Effector memory CD8-positive, alpha-beta T cell (primary cell): ENCODE results near the gene COG7.
"Not testable (repeated sequence)": the region's sequence is repeated elsewhere in the genome, so short reads cannot be mapped to it uniquely, and the experiment has no call there.

Experiments
- ATAC-seq: fragments of 150-1000 bp; cut with Tn5 transposase; replicated peaks from 2 replicates; pipeline ENCODE4 v1.10.0; 2021; ENCODE audit warnings: mild to moderate bottlenecking, moderate library complexity
- DNase-seq, 3 experiments: peaks; one replicate each; pipeline ENCODE4 v3.0.0; 2021
- H3K27ac Mint-ChIP-seq, 2 donors: one replicate each; pipeline ENCODE4 v1.8.0; 2022; ENCODE audit warnings: mild to moderate bottlenecking in 2 of 2, mixed read lengths in 2 of 2, moderate library complexity in 2 of 2
- H3K27me3 Mint-ChIP-seq, 2 donors: one replicate each; pipeline ENCODE4 v1.8.0; 2022; ENCODE audit warnings: mixed read lengths in 2 of 2
- H3K36me3 Mint-ChIP-seq: one replicate; pipeline ENCODE4 v1.8.0; 2022; ENCODE audit warnings: mild to moderate bottlenecking, moderate library complexity, mixed read lengths; ENCODE audit not compliant: insufficient read depth
- H3K4me1 Mint-ChIP-seq, 2 donors: one replicate each; pipeline ENCODE4 v1.8.0; 2022; ENCODE audit warnings: low read depth in 2 of 2, mixed read lengths in 2 of 2
- H3K4me3 Mint-ChIP-seq, 2 donors: one replicate each; pipeline ENCODE4 v1.8.0; 2022; ENCODE audit warnings: mild to moderate bottlenecking in 2 of 2, mixed read lengths in 2 of 2, moderate library complexity in 2 of 2
- H3K9me3 Mint-ChIP-seq, 2 donors: one replicate each; pipeline ENCODE4 v1.8.0; 2022; ENCODE audit warnings: mixed read lengths in 2 of 2

COG7 gene

DNA sequence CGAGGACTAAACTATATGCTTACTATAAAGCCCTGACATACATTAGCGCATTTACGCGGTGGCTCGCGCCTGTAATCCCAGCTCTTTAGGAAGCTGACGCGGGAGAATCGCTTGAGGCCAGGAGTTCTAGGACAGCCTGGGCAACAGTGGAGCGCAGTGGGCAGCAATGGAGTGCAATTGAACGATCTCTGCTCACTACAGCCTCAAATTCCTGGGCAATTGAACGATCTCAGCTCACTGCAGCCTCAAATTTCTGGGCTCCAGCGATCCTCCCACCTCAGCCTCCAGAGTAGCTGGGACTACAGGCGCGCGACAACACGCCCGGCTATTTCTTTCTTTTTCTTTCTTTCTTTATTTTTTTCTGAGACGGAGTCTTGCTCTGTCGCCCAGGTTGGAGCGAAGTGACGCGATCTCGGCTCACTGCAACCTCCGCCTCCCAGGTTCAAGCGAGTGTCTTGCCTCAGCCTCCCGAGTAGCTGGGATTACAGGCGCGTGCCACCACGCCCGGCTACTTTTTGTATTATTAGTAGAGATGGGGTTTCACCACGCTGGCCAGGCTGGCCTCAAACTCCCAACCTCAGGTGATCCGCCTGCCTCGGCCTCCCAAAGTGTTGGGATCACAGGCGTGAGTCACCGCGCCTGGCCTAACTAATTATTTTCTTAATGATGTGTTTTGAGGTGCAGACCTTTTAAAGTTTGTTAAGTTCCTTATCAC is 506 bp upstream of the COG7 start:
- Mint-ChIP-seq H3K27ac (peak overlapping the region; percentile 91 to 94), H3K4me3 (peak overlapping the region; percentile 92), H3K36me3 (peaks cover 30% of the 10 kb centered on the region), H3K9me3 (no peaks in the 10 kb centered on the region), H3K27me3 (no peaks in the 10 kb centered on the region), H3K4me1 (peaks cover 22 to 31% of the 10 kb centered on the region in 2 donors)
- ATAC-seq (no peak), DNase-seq (no peak)

DNA sequence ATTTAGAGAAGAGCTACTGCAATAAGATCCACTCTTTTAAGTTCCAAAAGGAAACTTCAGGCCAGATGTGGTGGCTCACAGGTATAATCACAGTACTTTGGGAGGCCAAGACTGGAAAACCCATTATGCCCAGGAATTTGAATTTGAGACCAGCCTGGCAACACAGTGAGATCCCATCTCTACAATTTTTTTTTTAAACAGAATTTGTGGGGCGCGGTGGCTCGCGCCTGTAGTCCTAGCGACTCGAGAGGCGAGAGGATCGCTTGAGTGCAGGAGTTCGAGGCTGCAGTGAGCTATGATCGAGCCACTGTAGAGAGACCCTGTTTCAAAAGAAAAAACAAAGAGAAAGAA is 793 bp downstream of the COG7 start:
- Mint-ChIP-seq H3K36me3 (peaks cover 27% of the 10 kb centered on the region), H3K9me3 (no peaks in the 10 kb centered on the region), H3K4me1 (peaks cover 25 to 36% of the 10 kb centered on the region in 2 donors), H3K4me3 (peak overlapping the region; percentile 92), H3K27me3 (no peaks in the 10 kb centered on the region), H3K27ac (peak overlapping the region; percentile 91 to 94)
- ATAC-seq (no peak), DNase-seq (no peak)

DNA sequence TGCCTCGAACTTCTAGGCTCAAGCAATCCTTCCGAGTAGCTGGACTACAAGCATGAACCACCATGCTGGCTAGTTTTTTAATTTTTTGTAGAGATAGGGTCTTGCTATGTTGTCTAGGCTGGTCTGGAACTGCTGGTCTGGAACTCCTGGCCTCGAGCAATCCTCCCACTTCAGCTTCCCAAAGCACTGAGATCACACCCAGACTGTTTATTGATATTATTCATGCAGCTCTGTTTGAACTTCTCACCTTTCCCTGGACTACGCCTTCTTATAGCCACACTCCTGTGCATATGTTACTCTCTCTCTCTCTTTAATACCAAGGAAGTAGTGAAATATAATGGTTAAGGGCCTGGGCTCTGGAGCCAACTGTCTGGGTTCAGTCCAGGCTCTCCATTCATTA is 4.6 kb downstream of the COG7 start:
- H3K4me3 Mint-ChIP-seq: no peak overlapping the region
- DNase-seq: no peak
- H3K36me3 Mint-ChIP-seq: peaks cover 42% of the 10 kb centered on the region
- H3K4me1 Mint-ChIP-seq: peaks cover 25 to 40% of the 10 kb centered on the region in 2 donors
- no peaks in the 10 kb centered on the region for H3K27me3 Mint-ChIP-seq
- no peaks in the 10 kb centered on the region for H3K9me3 Mint-ChIP-seq
- ATAC-seq: no peak
- peak overlapping the region in 1 of 2 donors; percentile 5 for H3K27ac Mint-ChIP-seq

DNA sequence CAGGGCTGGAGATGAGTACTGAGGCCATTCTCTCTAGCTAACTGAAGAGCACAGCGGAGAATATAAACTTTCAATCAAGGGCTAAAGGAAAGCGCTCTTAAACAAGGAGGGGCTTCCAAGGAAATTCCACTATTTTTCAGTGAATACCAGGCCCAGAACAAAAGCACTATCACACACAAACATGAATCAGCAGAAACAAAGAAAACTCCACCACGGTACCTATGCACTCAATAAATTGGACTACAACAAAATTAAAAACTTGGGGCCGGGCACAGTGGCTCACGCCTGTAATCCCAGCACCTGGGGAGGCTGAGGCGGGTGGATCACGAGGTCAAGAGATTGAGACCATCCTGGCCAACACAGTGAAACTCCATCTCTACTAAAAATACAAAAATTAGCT is 15.4 kb downstream of the COG7 start:
- not testable (repeated sequence) for H3K4me1 Mint-ChIP-seq, H3K27ac Mint-ChIP-seq, H3K9me3 Mint-ChIP-seq, DNase-seq, H3K27me3 Mint-ChIP-seq, H3K4me3 Mint-ChIP-seq, ATAC-seq
- peaks cover 77% of the 10 kb centered on the region for H3K36me3 Mint-ChIP-seq

DNA sequence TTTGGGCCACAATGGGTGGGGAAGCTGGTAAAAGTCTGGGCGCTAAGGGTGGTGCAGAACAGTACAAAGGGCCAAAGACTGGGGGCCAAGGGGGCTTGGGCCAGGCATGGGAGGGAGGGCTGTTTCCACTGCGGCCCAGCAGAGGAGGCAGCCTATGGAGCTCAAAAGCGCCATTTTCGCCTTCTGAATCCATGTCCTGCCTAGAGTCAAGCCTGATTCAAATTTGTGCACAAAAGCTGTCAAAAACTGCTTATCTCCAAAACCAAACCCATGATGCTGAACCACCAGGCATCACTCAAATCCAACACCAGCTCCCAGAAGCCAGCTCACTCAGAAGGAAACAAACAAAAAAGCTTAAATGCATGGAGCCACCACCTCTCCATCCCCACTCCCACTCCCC is 16.0 kb downstream of the COG7 start:
- DNase-seq: no peak
- ATAC-seq: no peak
- peaks cover 0 to 4% of the 10 kb centered on the region in 2 donors for H3K4me1 Mint-ChIP-seq
- H3K27ac Mint-ChIP-seq: no peak overlapping the region
- peaks cover 75% of the 10 kb centered on the region for H3K36me3 Mint-ChIP-seq
- no peaks in the 10 kb centered on the region for H3K27me3 Mint-ChIP-seq
- H3K4me3 Mint-ChIP-seq: no peak overlapping the region
- H3K9me3 Mint-ChIP-seq: no peaks in the 10 kb centered on the region

DNA sequence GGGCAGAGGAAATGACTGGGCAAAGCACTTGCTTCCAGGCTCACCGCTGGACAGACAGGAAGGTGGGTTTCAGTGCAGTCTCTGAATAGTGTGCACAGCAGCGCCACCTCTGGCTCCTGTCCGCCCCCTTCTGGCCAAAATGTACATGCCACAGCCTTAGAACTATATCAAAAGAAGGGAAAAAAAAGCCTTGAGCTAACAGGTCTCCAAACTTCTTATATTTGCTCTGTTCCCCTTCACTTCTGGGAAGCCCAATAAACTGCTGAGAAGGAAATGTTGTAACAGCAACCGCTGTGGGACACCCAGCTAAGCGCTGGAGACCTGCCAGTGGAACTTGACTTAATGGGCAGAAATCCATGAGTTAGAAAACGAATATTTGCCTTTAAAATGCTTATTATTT is 17.5 kb downstream of the COG7 start:
- Mint-ChIP-seq H3K9me3 (no peaks in the 10 kb centered on the region), H3K4me3 (no peak overlapping the region), H3K36me3 (peaks cover 71% of the 10 kb centered on the region), H3K27ac (peak overlapping the region in 1 of 2 donors; percentile 41), H3K4me1 (peaks cover 0 to 4% of the 10 kb centered on the region in 2 donors), H3K27me3 (no peaks in the 10 kb centered on the region)
- peak; percentile 52 to 65 (median 62) for DNase-seq
- peak; percentile 89 for ATAC-seq

DNA sequence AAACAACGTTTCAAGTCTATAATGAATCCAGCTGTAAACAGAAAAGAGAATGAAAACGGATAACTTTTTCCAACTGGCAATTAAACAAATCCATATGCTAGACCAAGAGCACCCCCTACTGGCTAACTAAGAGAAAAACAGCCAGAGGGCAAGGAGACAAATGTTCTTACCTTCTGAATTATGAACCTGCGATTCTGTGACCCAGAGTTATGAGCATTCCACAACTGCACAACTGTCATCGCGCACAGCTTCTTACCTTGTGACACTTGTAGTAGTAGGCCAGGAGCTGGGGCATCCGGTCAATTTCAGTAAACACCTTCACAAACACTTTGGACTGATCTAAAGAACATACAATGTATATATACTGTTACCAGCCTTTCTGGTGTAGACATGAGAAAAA is 18.6 kb downstream of the COG7 start:
- peaks cover 77% of the 10 kb centered on the region for H3K36me3 Mint-ChIP-seq
- no peak overlapping the region for H3K4me3 Mint-ChIP-seq
- H3K4me1 Mint-ChIP-seq: peaks cover 0 to 4% of the 10 kb centered on the region in 2 donors
- H3K27me3 Mint-ChIP-seq: no peaks in the 10 kb centered on the region
- no peak overlapping the region for H3K27ac Mint-ChIP-seq
- DNase-seq: peak; percentile 29 to 37 (median 35)
- ATAC-seq: peak; percentile 40
- no peaks in the 10 kb centered on the region for H3K9me3 Mint-ChIP-seq

DNA sequence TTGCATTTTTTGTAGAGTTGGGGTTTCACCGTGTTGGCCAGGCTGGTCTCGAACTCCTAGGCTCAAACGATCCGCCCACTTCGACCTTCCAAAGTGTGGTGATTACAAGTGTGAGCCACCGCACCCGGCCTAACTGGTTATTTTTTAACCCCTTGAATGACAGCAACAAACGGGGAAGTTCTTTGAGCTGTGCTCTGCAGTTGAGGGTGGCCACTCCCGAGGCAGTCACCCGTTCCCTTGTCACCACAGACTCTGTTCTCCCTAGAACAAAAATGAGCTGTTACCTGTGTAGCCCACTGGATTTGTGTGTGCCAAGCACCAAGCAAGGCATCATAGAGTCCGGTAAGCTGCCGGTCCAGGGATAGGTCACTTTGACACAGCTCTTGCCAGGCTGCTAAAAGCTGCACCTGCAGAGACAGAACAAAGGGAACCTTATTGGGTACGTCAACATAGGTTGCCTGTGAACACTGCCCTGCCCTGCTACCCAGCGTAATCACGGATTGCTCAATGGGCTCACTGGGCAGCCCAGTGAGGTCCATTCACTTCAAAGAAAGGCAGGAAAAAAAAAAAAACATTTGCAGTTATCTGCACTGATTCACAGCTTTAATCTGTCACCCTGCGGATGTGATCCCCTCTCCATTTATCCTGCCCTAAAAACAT is 19.6 kb downstream of the COG7 start:
- H3K36me3 Mint-ChIP-seq: peaks cover 69% of the 10 kb centered on the region
- peaks cover 0 to 4% of the 10 kb centered on the region in 2 donors for H3K4me1 Mint-ChIP-seq
- ATAC-seq (no peak), DNase-seq (no peak)
- no peaks in the 10 kb centered on the region for H3K27me3 Mint-ChIP-seq
- no peaks in the 10 kb centered on the region for H3K9me3 Mint-ChIP-seq
- no peak overlapping the region for H3K27ac Mint-ChIP-seq
- H3K4me3 Mint-ChIP-seq: no peak overlapping the region

DNA sequence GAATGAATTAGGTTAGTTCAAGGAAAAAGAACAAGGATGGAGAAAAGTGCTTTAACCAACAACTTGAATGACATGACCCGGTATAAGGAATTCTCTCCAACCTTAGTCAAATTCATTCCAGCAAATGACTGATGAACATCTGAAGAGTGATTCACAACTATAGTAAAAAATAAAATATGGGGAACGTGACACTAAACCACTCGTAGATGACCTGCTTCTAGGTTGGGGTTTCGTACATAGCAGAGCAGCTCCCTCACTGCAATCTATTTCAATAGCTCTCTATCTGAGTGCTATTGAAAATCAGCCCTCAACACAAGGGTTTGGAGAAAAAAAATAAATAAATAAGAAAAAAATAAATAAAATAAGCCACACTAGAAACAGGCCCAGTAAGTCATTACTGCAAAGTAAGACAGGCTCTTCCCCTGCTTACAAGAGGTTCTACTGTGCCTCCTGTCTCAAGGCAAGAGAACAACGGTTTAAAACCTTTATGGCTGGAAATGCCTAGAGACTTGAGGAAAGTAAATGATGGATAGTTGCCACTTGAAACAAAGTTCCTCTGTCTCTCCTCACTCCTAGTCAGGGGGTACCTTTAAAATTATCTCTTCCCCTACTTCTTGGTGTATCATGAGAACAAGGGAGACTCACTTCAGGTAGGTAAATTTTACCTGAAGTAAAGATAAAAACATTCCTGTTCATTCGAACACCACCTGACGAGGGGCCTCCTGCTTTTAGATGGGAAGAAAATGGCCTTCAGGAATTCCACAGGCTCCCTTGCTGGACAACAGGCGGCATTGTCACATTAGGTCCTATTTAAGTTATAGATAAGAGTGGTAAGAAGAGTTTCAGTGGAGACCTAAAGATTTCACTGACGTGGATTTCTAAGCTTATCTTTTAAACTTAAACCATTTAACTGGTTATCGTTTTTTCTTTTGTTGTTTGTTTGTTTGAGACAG is 20.5 kb downstream of the COG7 start:
- ATAC-seq: no peak
- peaks cover 67% of the 10 kb centered on the region for H3K36me3 Mint-ChIP-seq
- peak overlapping the region in 1 of 2 donors; percentile 13 for H3K27ac Mint-ChIP-seq
- no peak for DNase-seq
- H3K27me3 Mint-ChIP-seq: no peaks in the 10 kb centered on the region
- no peaks in the 10 kb centered on the region for H3K9me3 Mint-ChIP-seq
- no peak overlapping the region for H3K4me3 Mint-ChIP-seq
- peaks cover 0 to 4% of the 10 kb centered on the region in 2 donors for H3K4me1 Mint-ChIP-seq

DNA sequence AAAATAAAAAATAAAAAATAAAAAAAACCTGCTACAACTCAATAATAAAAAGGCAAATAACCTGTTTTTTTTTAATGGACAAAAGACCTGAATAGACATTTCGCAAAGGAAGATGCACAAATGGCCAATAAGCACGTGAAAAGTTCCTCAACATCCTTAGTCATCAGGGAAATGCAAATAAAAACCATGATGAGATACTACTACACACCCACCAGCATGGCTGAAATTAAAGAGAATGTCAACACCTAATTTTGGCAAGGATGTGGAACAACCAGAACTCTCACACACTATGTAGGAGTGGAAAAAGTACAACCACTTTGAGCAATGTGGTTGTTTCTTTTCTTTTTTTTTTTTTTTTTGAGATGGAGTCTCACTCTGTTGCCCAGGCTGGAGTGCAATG is 24.6 kb downstream of the COG7 start:
- Mint-ChIP-seq H3K27me3 (no peaks in the 10 kb centered on the region), H3K4me3 (no peak overlapping the region), H3K27ac (no peak overlapping the region), H3K36me3 (peaks cover 57% of the 10 kb centered on the region), H3K9me3 (no peaks in the 10 kb centered on the region), H3K4me1 (no peaks in the 10 kb centered on the region)
- ATAC-seq (no peak), DNase-seq (no peak)

DNA sequence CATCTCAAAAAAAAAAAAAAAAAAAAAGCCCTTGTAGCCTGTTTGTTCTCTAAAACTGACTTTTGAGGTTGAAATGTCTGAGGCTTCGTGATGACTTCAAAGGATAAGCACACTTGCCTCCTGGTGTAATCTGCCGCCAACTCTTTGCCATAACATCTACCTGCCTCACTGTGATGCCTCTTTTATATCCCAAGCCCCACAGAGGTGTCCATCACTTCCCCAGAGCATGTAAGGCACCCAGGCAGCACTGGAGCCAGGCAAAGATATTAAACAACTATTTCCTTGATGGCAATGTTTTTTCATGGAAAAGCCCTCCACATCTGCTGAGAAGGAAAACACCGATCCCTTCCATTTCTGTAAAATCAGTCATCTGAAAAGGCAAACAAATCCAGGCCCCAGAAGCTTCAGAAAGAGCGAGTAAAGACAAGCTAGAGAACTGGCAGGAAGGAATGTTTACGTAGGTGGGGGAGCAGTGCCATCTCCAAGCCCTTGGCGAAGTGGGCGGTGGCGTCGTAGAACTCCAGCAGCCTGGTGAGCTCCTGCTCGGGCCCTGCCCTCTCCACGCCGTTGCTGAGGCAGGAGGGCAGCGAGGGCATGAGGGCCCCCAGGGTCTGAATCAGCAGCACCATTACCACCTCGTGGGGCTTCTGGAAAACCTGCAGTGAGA is 28.6 kb downstream of the COG7 start:
- no peak for ATAC-seq
- DNase-seq: no peak
- Mint-ChIP-seq H3K4me1 (no peaks in the 10 kb centered on the region), H3K4me3 (no peak overlapping the region), H3K27ac (no peak overlapping the region), H3K36me3 (peaks cover 39% of the 10 kb centered on the region), H3K9me3 (no peaks in the 10 kb centered on the region), H3K27me3 (no peaks in the 10 kb centered on the region)

DNA sequence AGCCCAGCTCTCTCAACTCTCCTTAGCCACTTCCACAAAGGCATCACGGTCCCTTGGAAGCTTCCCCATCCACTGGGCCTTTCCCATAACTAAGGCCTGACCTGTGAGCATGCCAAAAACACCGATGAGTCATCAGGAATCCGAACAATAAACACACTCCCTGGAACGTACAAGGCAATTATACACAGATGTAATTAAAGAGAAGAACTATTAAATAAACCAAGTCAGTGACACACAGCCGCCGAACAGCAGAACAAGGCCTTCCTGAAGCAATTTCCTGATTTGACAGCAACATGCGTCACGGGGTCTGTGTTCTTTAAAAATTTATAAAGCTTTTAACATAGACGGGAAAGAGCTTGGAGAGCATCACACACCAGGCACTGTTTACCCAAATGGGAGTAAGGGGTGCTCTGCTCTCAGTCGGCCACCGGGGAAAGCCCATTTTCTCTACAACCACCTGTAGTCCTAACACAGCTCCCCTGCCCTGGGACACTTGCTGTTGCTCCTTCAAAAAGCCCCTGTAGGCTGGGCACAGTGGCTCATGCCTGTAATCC is 29.4 kb downstream of the COG7 start:
- no peak for DNase-seq
- Mint-ChIP-seq H3K36me3 (peaks cover 37% of the 10 kb centered on the region), H3K9me3 (no peaks in the 10 kb centered on the region), H3K27ac (no peak overlapping the region), H3K27me3 (no peaks in the 10 kb centered on the region), H3K4me3 (no peak overlapping the region), H3K4me1 (no peaks in the 10 kb centered on the region)
- no peak for ATAC-seq

DNA sequence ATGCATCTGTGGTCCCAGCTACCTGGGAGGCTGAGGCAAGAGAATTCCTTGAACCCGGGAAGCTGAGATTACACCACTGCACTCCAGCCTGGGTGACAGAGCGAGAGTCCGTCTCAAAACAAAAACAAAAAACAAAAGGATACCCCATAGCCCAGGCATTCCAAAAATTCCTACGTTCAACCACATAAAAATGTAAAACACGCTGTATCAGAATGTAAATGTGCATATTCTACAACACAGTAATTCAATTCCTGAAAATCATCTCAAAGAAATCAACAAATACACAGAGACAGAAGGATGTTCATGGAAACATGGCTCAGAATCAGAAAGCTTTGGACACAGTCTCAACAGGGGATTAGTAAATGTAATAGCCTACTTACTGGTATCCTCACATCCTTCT is 33.0 kb downstream of the COG7 start:
- no peaks in the 10 kb centered on the region for H3K9me3 Mint-ChIP-seq
- H3K4me1 Mint-ChIP-seq: no peaks in the 10 kb centered on the region
- no peak for DNase-seq
- no peak overlapping the region for H3K4me3 Mint-ChIP-seq
- no peak for ATAC-seq
- H3K27ac Mint-ChIP-seq: no peak overlapping the region
- no peaks in the 10 kb centered on the region for H3K27me3 Mint-ChIP-seq
- H3K36me3 Mint-ChIP-seq: peaks cover 39% of the 10 kb centered on the region
